HCT116 (cell line): ENCODE measurements around the gene PCDHAC2. TPM values are rescaled to one million over a fixed set of nuclear protein-coding genes. Genes with fewer than 3 reads are reported as not detected.
A peak's percentile ranks its signal among the peaks of the same experiment; 100 is the strongest.

Experiments
- ATAC-seq: fragments of 200-7000 bp; cut with Tn5 transposase; 2 replicates; pipeline ENCODE4 v1.9.1; 2020; ENCODE audit warnings: mild to moderate bottlenecking, moderate library complexity
- BruUV-seq: library from RNA; stranded (reverse); fragments of 400-500 nt; replicated peaks from 2 replicates; lab custom pipeline; 2021; lab: Mats Ljungman, UMichigan
- CTCF ChIA-PET: fragments of 300-600 bp; sonication (Branson Sonifier 250); formaldehyde crosslinking; loops from one replicate; lab custom pipeline; 2021; ENCODE audit warnings: antibody characterized with exemption; lab: Charles Lee
- POLR2A ChIA-PET: fragments of 300-600, 350-600 bp; sonication (Branson Sonifier 250); formaldehyde crosslinking; loops from one replicate; lab custom pipeline; 2021; ENCODE audit warnings: antibody characterized with exemption; lab: Charles Lee
- RAD21 ChIA-PET, 2 experiments: fragments of 300-600 bp; sonication (Branson Sonifier 250); formaldehyde crosslinking; loops; one replicate each; lab custom pipeline; 2023; ENCODE audit warnings: low total read pairs in 2 of 2; ENCODE audit not compliant: uncharacterized antibody in 2 of 2, unreplicated experiment in 2 of 2, low non-redundant PET in 1 of 2; lab: Charles Lee
- DNase-seq: peaks from one replicate; pipeline ENCODE4 v3.0.0-alpha.2; 2010; ENCODE audit warnings: low read depth, low spot score
- H2AFZ ChIP-seq: fragments of 200-600 bp; shearing (Covaris generic), sonication (generic); 2 replicates; pipeline ENCODE4 v1.6.1; 2017; ENCODE audit warnings: low read depth, mixed run types, mixed read lengths, antibody characterized with exemption, low read length; ENCODE audit not compliant: poor library complexity, severe bottlenecking
- H3K27ac ChIP-seq: 2 replicates; pipeline ENCODE4 v1.5.1; 2012; ENCODE audit warnings: low read depth, low read length
- H3K27me3 ChIP-seq: fragments of 200-600 bp; sonication (generic); 2 replicates; pipeline ENCODE4 v1.6.1; 2016; ENCODE audit warnings: mixed run types, low read length, mixed read lengths; ENCODE audit not compliant: insufficient read depth
- H3K36me3 ChIP-seq, 2 experiments: fragments of 200-500 bp in 1 of 2; fragments of 200-600 bp in 1 of 2; sonication (Bioruptor generic) in 1 of 2; sonication (generic) in 1 of 2; 2 replicates each; pipeline versions ENCODE4 v1.5.1 to v1.6.1; 2014 to 2016; ENCODE audit warnings: low read length in 2 of 2, inconsistent platforms in 1 of 2, mixed read lengths in 1 of 2, mixed run types in 1 of 2; ENCODE audit not compliant: insufficient read depth in 2 of 2, control insufficient read depth in 1 of 2
- H3K4me1 ChIP-seq, 2 experiments: fragments of 200-600 bp in 1 of 2; sonication (generic) in 1 of 2; 2 replicates each; pipeline versions ENCODE4 v1.5.1 to v1.6.1; 2012 to 2017; ENCODE audit warnings: low read length in 2 of 2, inconsistent platforms in 1 of 2, mild to moderate bottlenecking in 1 of 2, mixed read lengths in 1 of 2, mixed run types in 1 of 2, moderate library complexity in 1 of 2; ENCODE audit not compliant: insufficient read depth in 2 of 2, control insufficient read depth in 1 of 2
- H3K4me2 ChIP-seq: fragments of 200-600 bp; sonication (generic); 2 replicates; pipeline ENCODE4 v1.6.1; 2017; ENCODE audit warnings: mixed run types, low read length, mixed read lengths
- H3K4me3 ChIP-seq, 2 experiments: fragments of 200-600 bp in 1 of 2; sonication (generic) in 1 of 2; replicated peaks in 1 of 2; 2 replicates each; pipeline ENCODE4 v1.5.1; 2011 to 2016; ENCODE audit warnings: low read length in 2 of 2, control low read depth in 1 of 2, low read depth in 1 of 2, mild to moderate bottlenecking in 1 of 2, mixed read lengths in 1 of 2, mixed run types in 1 of 2
- H3K79me2 ChIP-seq: fragments of 200-600 bp; sonication (generic); 2 replicates; pipeline ENCODE4 v1.6.1; 2017; ENCODE audit warnings: mild to moderate bottlenecking, mixed run types, low read length, moderate library complexity, mixed read lengths; ENCODE audit not compliant: insufficient read depth
- H3K9ac ChIP-seq: fragments of 200-600 bp; sonication (generic); 2 replicates; pipeline ENCODE4 v1.6.1; 2016; ENCODE audit warnings: low read length, mixed read lengths
- H3K9me2 ChIP-seq: fragments of 200-600 bp; sonication (generic), shearing (Covaris generic); 2 replicates; pipeline ENCODE4 v1.6.1; 2017; ENCODE audit warnings: mixed run types, mild to moderate bottlenecking, moderate library complexity; ENCODE audit not compliant: insufficient read depth
- H3K9me3 ChIP-seq, 2 experiments: fragments of 200-500 bp in 1 of 2; fragments of 200-600 bp in 1 of 2; sonication (Bioruptor generic) in 1 of 2; sonication (generic) in 1 of 2; 2 replicates each; pipeline ENCODE4 v1.6.1; 2014 to 2017; ENCODE audit warnings: low read length in 2 of 2, mixed read lengths in 2 of 2, inconsistent platforms in 1 of 2, low read depth in 1 of 2, mild to moderate bottlenecking in 1 of 2, mixed run types in 1 of 2, moderate library complexity in 1 of 2; ENCODE audit not compliant: control insufficient read depth in 1 of 2, insufficient read depth in 1 of 2
- H4K20me1 ChIP-seq: fragments of 200-600 bp; sonication (generic), shearing (Covaris generic); 2 replicates; pipeline ENCODE4 v1.6.1; 2017; ENCODE audit warnings: mixed run types, mild to moderate bottlenecking, moderate library complexity; ENCODE audit not compliant: insufficient read depth
- EGR1 ChIP-seq: IDR thresholded peaks from 2 replicates; pipeline ENCODE4 v1.6.1; 2012; ENCODE audit warnings: low read depth
- FOSL1 ChIP-seq: IDR thresholded peaks from 2 replicates; pipeline ENCODE4 v1.6.1; 2012; ENCODE audit warnings: low read depth
- POLR2AphosphoS5 ChIP-seq: IDR thresholded peaks from 2 replicates; pipeline ENCODE4 v1.6.1; 2011; ENCODE audit warnings: mild to moderate bottlenecking, low read depth, low read length, moderate library complexity
- SIN3A ChIP-seq: IDR thresholded peaks from 2 replicates; pipeline ENCODE4 v1.6.1; 2012; ENCODE audit warnings: low read depth
- intact Hi-C: fragments of 100-400 bp; cut with micrococcal nuclease; formaldehyde crosslinking; loops from 2 replicates; pipeline ENCODE4 v1.10.0; 2022
- total RNA-seq: library from RNA; stranded (reverse); gene quantifications from one replicate; pipeline ENCODE4 v1.2.1, GENCODE V29; 2021; ENCODE audit not compliant: unreplicated experiment
- TF ChIP-seq, protein P1 (sequence below), 3 experiments: fragments of 200-600 bp in 1 of 3; sonication (generic) in 1 of 3; IDR thresholded peaks in 2 of 3; conservative IDR thresholded peaks in 1 of 3; 2 replicates each; pipeline ENCODE4 v1.5.1; 2012 to 2017; ENCODE audit warnings: low read depth in 2 of 3, low read length in 2 of 3, antibody characterized with exemption in 1 of 3, borderline replicate concordance in 1 of 3, control low read depth in 1 of 3, mild to moderate bottlenecking in 1 of 3, mixed read lengths in 1 of 3, mixed run types in 1 of 3, moderate library complexity in 1 of 3; ENCODE audit not compliant: insufficient read depth in 1 of 3

The PCDHAC2 gene
- total RNA-seq, 1 experiment from 2014 or later, result 3.2 TPM

DNA sequence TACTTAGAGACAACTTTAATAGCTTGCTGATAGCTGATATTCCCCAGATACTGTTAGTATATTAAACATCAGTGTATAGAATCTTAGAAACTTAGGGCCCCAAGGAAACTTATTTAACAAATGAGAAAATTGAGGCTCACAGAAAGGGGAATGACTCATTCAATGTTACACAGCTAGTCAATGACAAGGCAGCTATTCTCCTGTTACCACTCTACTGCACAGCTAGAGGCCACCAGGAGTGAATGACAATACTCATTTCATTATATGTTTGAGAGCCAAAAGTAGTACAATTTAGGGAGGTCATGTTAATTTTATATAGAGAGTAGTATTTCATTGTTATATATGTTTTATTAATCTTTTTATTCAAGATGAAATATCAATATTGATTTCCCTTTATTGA is 51.7 kb downstream of the PCDHAC2 start:
- Histone ChIP-seq H2AFZ (no peak overlapping the region), H3K4me1 (no peaks in the 10 kb centered on the region), H3K36me3 (no peaks in the 10 kb centered on the region), H3K27me3 (no peaks in the 10 kb centered on the region), H3K4me2 (no peak overlapping the region), H4K20me1 (no peaks in the 10 kb centered on the region), H3K9me3 (no peaks in the 10 kb centered on the region), H3K9ac (no peak overlapping the region), H3K9me2 (no peaks in the 10 kb centered on the region), H3K4me3 (no peak overlapping the region), H3K79me2 (no peaks in the 10 kb centered on the region), H3K27ac (no peak overlapping the region)
- ATAC-seq (no peak; the same call in 1 of the 2 replicates), DNase-seq (no peak)
- intact Hi-C loops, result no loop called here
- ChIA-PET POLR2A (interaction anchor here (1.1 to 2.4 kb wide), 3 partner anchors 14 to 22 kb away, joined by 3 to 10 read pairs (median 7); no protein-coding TSS in a partner anchor), CTCF (interaction anchor here (0.7 to 1.8 kb wide), 5 partner anchors 14 to 92 kb away, joined by 3 to 4 read pairs (median 3); partner anchors contain the start of genes PCDHAC1 and PCDHAC2), RAD21 (interaction anchor here in 1 of 2 experiments (1.0 kb wide), 1 partner anchor 91 kb away, joined by 3 read pairs; no protein-coding TSS in a partner anchor)
- BruUV-seq, result no TSS peak
- TF ChIP-seq EGR1, result no peak
- no peak for TF ChIP-seq POLR2AphosphoS5
- TF ChIP-seq SIN3A, result no peak
- TF ChIP-seq, protein P1, sequence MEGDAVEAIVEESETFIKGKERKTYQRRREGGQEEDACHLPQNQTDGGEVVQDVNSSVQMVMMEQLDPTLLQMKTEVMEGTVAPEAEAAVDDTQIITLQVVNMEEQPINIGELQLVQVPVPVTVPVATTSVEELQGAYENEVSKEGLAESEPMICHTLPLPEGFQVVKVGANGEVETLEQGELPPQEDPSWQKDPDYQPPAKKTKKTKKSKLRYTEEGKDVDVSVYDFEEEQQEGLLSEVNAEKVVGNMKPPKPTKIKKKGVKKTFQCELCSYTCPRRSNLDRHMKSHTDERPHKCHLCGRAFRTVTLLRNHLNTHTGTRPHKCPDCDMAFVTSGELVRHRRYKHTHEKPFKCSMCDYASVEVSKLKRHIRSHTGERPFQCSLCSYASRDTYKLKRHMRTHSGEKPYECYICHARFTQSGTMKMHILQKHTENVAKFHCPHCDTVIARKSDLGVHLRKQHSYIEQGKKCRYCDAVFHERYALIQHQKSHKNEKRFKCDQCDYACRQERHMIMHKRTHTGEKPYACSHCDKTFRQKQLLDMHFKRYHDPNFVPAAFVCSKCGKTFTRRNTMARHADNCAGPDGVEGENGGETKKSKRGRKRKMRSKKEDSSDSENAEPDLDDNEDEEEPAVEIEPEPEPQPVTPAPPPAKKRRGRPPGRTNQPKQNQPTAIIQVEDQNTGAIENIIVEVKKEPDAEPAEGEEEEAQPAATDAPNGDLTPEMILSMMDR (IDR thresholded peaks at IDR 0.05 in 2 of 3, conservative IDR thresholded peaks at IDR 0.05 in 1 of 3; ENCODE audit: borderline replicate concordance in 1 of 3, insufficient read depth in 1 of 3, low read depth in 2 of 3, low read length in 2 of 3), result no peak
- TF ChIP-seq FOSL1, result 0 out of 2 replicates have a peak, but pooled peaks have one; percentile 8

Other genes with a start within 250 kb of the PCDHAC2 start
- gene PCDHA1, start 180.3 kb upstream of the PCDHAC2 start, total RNA-seq, result not detected
- not detected for gene PCDHA2, start 171.6 kb upstream of the PCDHAC2 start, total RNA-seq
- gene PCDHA3, start 165.4 kb upstream of the PCDHAC2 start, total RNA-seq, result not detected
- not detected for gene PCDHA4, start 159.4 kb upstream of the PCDHAC2 start, total RNA-seq
- not detected for gene PCDHA5, start 144.9 kb upstream of the PCDHAC2 start, total RNA-seq
- gene PCDHA6, start 138.5 kb upstream of the PCDHAC2 start, total RNA-seq, result not detected
- gene PCDHA7, start 132.2 kb upstream of the PCDHAC2 start, total RNA-seq, result not detected
- not detected for gene PCDHA8, start 125.3 kb upstream of the PCDHAC2 start, total RNA-seq
- gene PCDHA9, start 118.1 kb upstream of the PCDHAC2 start, total RNA-seq, result not detected
- 0.05 TPM for gene PCDHA10, start 110.6 kb upstream of the PCDHAC2 start, total RNA-seq
- gene PCDHA11, start 97.5 kb upstream of the PCDHAC2 start, total RNA-seq, result 0.27 TPM
- gene PCDHA12, start 91.2 kb upstream of the PCDHAC2 start, total RNA-seq, result not detected
- not detected for gene PCDHA13, start 84.4 kb upstream of the PCDHAC2 start, total RNA-seq
- 1.0 TPM for gene PCDHAC1, start 40.2 kb upstream of the PCDHAC2 start, total RNA-seq
- gene PCDHB1, start 84.9 kb downstream of the PCDHAC2 start, total RNA-seq, result not detected
- not detected for gene PCDHB2, start 128.1 kb downstream of the PCDHAC2 start, total RNA-seq
- 0.10 TPM for gene PCDHB3, start 134.0 kb downstream of the PCDHAC2 start, total RNA-seq
- gene PCDHB4, start 155.3 kb downstream of the PCDHAC2 start, total RNA-seq, result not detected
- not detected for gene PCDHB5, start 168.7 kb downstream of the PCDHAC2 start, total RNA-seq
- gene PCDHB6, start 183.6 kb downstream of the PCDHAC2 start, total RNA-seq, result not detected
- gene PCDHB7, start 206.2 kb downstream of the PCDHAC2 start, total RNA-seq, result not detected
- not detected for gene PCDHB8, start 211.3 kb downstream of the PCDHAC2 start, total RNA-seq
- gene PCDHB16, start 215.9 kb downstream of the PCDHAC2 start, total RNA-seq, result not detected
- gene PCDHB9, start 220.7 kb downstream of the PCDHAC2 start, total RNA-seq, result 0.07 TPM
- not detected for gene PCDHB10, start 225.9 kb downstream of the PCDHAC2 start, total RNA-seq
- 0.07 TPM for gene PCDHB11, start 233.2 kb downstream of the PCDHAC2 start, total RNA-seq
- gene PCDHB12, start 242.2 kb downstream of the PCDHAC2 start, total RNA-seq, result not detected
- gene PCDHB13, start 247.4 kb downstream of the PCDHAC2 start, total RNA-seq, result 0.22 TPM